OCI-LY7 (cell line): ENCODE measurements around the gene WDR54. TPM values are rescaled to one million over a fixed set of nuclear protein-coding genes. Genes with fewer than 3 reads are reported as not detected.

Experiments used
- BruUV-seq: library from RNA; stranded (reverse); fragments of 400-500 nt; replicated peaks from 2 replicates; lab custom pipeline; 2021; lab: Mats Ljungman, UMichigan
- CTCF ChIA-PET: fragments of 300-600 bp; sonication (Branson Sonifier 250); formaldehyde crosslinking; loops from one replicate; lab custom pipeline; 2022; ENCODE audit warnings: antibody characterized with exemption; ENCODE audit not compliant: unreplicated experiment; lab: Charles Lee
- POLR2A ChIA-PET: fragments of 300-600 bp; sonication (Branson Sonifier 250); formaldehyde crosslinking; loops from one replicate; lab custom pipeline; 2022; ENCODE audit warnings: antibody characterized with exemption; lab: Charles Lee
- DNase-seq: peaks from one replicate; pipeline ENCODE4 v3.0.0-alpha.2; 2015; ENCODE audit warnings: low spot score
- H2AFZ ChIP-seq: fragments of 200-600 bp; sonication (generic), shearing (Covaris generic); 2 replicates; pipeline ENCODE4 v1.6.1; 2014; ENCODE audit warnings: mild to moderate bottlenecking, antibody characterized with exemption, low read length, moderate library complexity
- H3K27ac ChIP-seq: fragments of 200-600 bp; sonication (generic); 2 replicates; pipeline ENCODE4 v1.5.1; 2014; ENCODE audit warnings: mixed run types, low read depth, mild to moderate bottlenecking, moderate library complexity, low read length, inconsistent platforms; ENCODE audit not compliant: poor library complexity, severe bottlenecking
- H3K36me3 ChIP-seq: fragments of 200-600 bp; sonication (generic); 2 replicates; pipeline ENCODE4 v1.6.1; 2014; ENCODE audit warnings: mild to moderate bottlenecking, antibody characterized with exemption, low read length, moderate library complexity, mixed read lengths; ENCODE audit not compliant: insufficient read depth
- H3K4me1 ChIP-seq: fragments of 200-600 bp; sonication (generic); 2 replicates; pipeline ENCODE4 v1.5.1; 2014; ENCODE audit warnings: mild to moderate bottlenecking, low read length; ENCODE audit not compliant: insufficient read depth, poor library complexity, severe bottlenecking
- H3K4me2 ChIP-seq: fragments of 200-600 bp; sonication (generic); 2 replicates; pipeline ENCODE4 v1.6.1; 2014; ENCODE audit warnings: mild to moderate bottlenecking, low read length
- H3K4me3 ChIP-seq: fragments of 200-600 bp; sonication (generic); 2 replicates; pipeline ENCODE4 v1.5.1; 2014; ENCODE audit warnings: mild to moderate bottlenecking, low read depth, low read length; ENCODE audit not compliant: poor library complexity, severe bottlenecking
- H3K79me2 ChIP-seq: fragments of 200-600 bp; sonication (generic); 2 replicates; pipeline ENCODE4 v1.6.1; 2016; ENCODE audit warnings: low read depth, mild to moderate bottlenecking, low read length, moderate library complexity, mixed read lengths; ENCODE audit not compliant: insufficient read depth
- H3K9me2 ChIP-seq: fragments of 200-600 bp; sonication (generic); 2 replicates; pipeline ENCODE4 v1.6.1; 2016; ENCODE audit warnings: mild to moderate bottlenecking, low read length, mixed read lengths; ENCODE audit not compliant: insufficient read depth
- H3K9me3 ChIP-seq: fragments of 200-600 bp; sonication (generic); 2 replicates; pipeline ENCODE4 v1.6.1; 2014; ENCODE audit warnings: mild to moderate bottlenecking, mixed run types, low read length, mixed read lengths
- H4K20me1 ChIP-seq: fragments of 200-600 bp; sonication (generic); 2 replicates; pipeline ENCODE4 v1.6.1; 2014; ENCODE audit warnings: mild to moderate bottlenecking, antibody characterized with exemption, low read length, moderate library complexity, mixed read lengths; ENCODE audit not compliant: insufficient read depth
- CTCF ChIP-seq: fragments of 200-600 bp; sonication (generic); conservative IDR thresholded peaks from 2 replicates; pipeline ENCODE4 v1.5.1; 2014; ENCODE audit warnings: mild to moderate bottlenecking, antibody characterized with exemption, low read length, moderate library complexity, mixed read lengths
- EZH2phosphoT487 ChIP-seq: fragments of 200-600 bp; sonication (generic); IDR thresholded peaks from 2 replicates; pipeline ENCODE4 v1.6.1; 2018; ENCODE audit warnings: low read depth, borderline replicate concordance, mild to moderate bottlenecking, mixed run types, antibody characterized with exemption, low read length, moderate library complexity, mixed read lengths
- intact Hi-C: fragments of 100-400 bp; cut with micrococcal nuclease; formaldehyde crosslinking; loops from one replicate; pipeline ENCODE4 v1.10.0; 2022; ENCODE audit not compliant: unreplicated experiment
- total RNA-seq, 2 experiments: library from RNA; depleted of rRNA in 1 of 2; stranded (reverse); fragments of >200 nt in 1 of 2; shearing (Covaris generic) in 1 of 2; gene quantifications; 2 replicates each; pipeline ENCODE4 v1.2.3, GENCODE V29; 2014 to 2022

WDR54 gene
- total RNA-seq, 2 experiments from 2014 or later = 64.7 to 89.5 TPM

DNA sequence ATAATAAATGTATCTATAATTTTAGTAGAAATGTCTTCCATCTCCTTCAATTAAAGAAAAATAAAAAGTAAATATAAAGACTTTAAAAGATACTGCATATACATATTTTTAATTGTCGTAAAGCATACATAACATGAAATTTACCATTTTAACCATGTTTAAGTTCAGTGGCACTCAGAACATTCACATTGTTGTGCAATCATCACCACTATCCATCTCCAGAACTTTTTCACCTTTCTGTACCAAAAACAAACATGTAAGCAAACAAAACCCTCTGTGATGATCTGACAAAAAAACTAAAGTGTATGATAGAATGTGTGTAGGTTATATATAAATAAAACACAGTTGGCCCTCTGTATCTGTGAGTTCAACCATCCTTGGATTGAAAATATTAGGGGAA lies 28.0 kb upstream of the WDR54 start:
- intact Hi-C loops = loop anchor here (2.0 to 5.0 kb wide), 3 partner anchors 126 to 246 kb away; partner anchors contain the start of gene BOLA3
- Histone ChIP-seq H3K9me3 (no peaks in the 10 kb centered on the region), H3K4me1 (peaks cover 8% of the 10 kb centered on the region), H3K4me3 (no peak overlapping the region), H2AFZ (no peak overlapping the region), H3K79me2 (peaks cover 24% of the 10 kb centered on the region), H3K36me3 (no peaks in the 10 kb centered on the region; the same call in 1 of the 2 replicates), H4K20me1 (peaks cover 11% of the 10 kb centered on the region; the same call in 1 of the 2 replicates), H3K9me2 (no peaks in the 10 kb centered on the region), H3K27ac (no peak overlapping the region), H3K4me2 (no peak overlapping the region)
- no peak for DNase-seq
- TF ChIP-seq CTCF = no peak
- TF ChIP-seq EZH2phosphoT487 = no peak
- CTCF ChIA-PET = no interaction called here
- BruUV-seq = no TSS peak
- POLR2A ChIA-PET = no interaction called here

DNA sequence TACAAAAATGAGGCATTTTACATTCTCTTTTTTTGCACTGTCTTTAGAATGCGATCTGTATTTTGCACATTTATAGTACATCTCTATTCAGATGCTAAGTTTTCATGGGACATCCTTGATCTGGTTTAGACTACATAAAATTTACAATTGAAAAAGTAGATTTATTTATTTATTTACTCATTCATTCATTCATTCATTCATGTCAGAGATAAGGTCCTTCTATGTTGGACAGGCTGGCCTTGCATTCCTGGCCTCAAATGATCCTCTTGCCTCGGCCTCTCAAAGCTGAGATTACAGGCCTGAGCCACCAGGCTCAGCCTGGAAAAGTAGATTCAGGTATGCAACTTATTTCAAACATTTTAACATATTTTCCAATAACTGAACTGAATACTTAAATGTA lies 25.4 kb upstream of the WDR54 start:
- Histone ChIP-seq H4K20me1 (no peaks in the 10 kb centered on the region), H3K4me3 (no peak overlapping the region), H3K9me3 (no peaks in the 10 kb centered on the region), H3K4me1 (peaks cover 4% of the 10 kb centered on the region), H2AFZ (no peak overlapping the region), H3K27ac (no peak overlapping the region), H3K9me2 (no peaks in the 10 kb centered on the region), H3K4me2 (no peak overlapping the region), H3K79me2 (peaks cover 3% of the 10 kb centered on the region; the same call in 1 of the 2 replicates), H3K36me3 (no peaks in the 10 kb centered on the region)
- TF ChIP-seq EZH2phosphoT487 = no peak
- TF ChIP-seq CTCF = no peak
- intact Hi-C loops = no loop called here
- no TSS peak for BruUV-seq
- ChIA-PET POLR2A (no interaction called here), CTCF (no interaction called here)
- DNase-seq = no peak

- ChIA-PET POLR2A (interaction anchor here (1.3 kb wide), 1 partner anchor 18 kb away, joined by 4 read pairs; no protein-coding TSS in a partner anchor), CTCF (interaction anchor here (1.4 kb wide), 1 partner anchor 150 kb away, joined by 4 read pairs; no protein-coding TSS in a partner anchor)
- Histone ChIP-seq H3K27ac (no peak overlapping the region), H2AFZ (peak overlapping the region; percentile 70; the same call in 1 of the 2 replicates), H3K4me1 (peaks cover 4% of the 10 kb centered on the region), H3K9me2 (no peaks in the 10 kb centered on the region), H4K20me1 (no peaks in the 10 kb centered on the region), H3K9me3 (no peaks in the 10 kb centered on the region), H3K4me2 (no peak overlapping the region), H3K4me3 (no peak overlapping the region), H3K79me2 (no peaks in the 10 kb centered on the region), H3K36me3 (no peaks in the 10 kb centered on the region)
- BruUV-seq = no TSS peak
- peak; percentile 62 for DNase-seq
- intact Hi-C loops = loop anchor here (1.0 to 2.0 kb wide), 2 partner anchors 32 to 149 kb away; no protein-coding TSS in a partner anchor
- peak; percentile 85 for TF ChIP-seq CTCF
- no peak for TF ChIP-seq EZH2phosphoT487
These were observed 21.7 kb upstream of the WDR54 start for GRCh38 chr2:74399785-74400184.
